Mesenchymal stem cell (in vitro differentiated cells and primary cell): ENCODE measurements around the gene TMEM33.

ENCODE experiments used
- DNase-seq: peaks from one replicate; pipeline ENCODE4 v3.0.0-alpha.2; 2013
- H2AFZ ChIP-seq: one replicate; pipeline ENCODE4 v1.6.1; 2013; ENCODE audit warnings: low read depth, mild to moderate bottlenecking, control low read depth, inconsistent platforms, low read length, moderate library complexity
- H2AK5ac ChIP-seq: 2 replicates; pipeline ENCODE4 v1.6.1; 2013; ENCODE audit warnings: low read length, moderate library complexity, mild to moderate bottlenecking, inconsistent platforms; ENCODE audit not compliant: severe bottlenecking
- H2BK120ac ChIP-seq: one replicate; pipeline ENCODE4 v1.6.1; 2013; ENCODE audit warnings: low read depth, mild to moderate bottlenecking, inconsistent platforms, low read length, moderate library complexity
- H2BK12ac ChIP-seq, 2 experiments: one replicate each; pipeline ENCODE4 v1.6.1; 2013; ENCODE audit warnings: inconsistent platforms in 2 of 2, low read length in 2 of 2, mild to moderate bottlenecking in 2 of 2, moderate library complexity in 2 of 2, control low read depth in 1 of 2
- H2BK15ac ChIP-seq: one replicate; pipeline ENCODE4 v1.6.1; 2013; ENCODE audit warnings: mild to moderate bottlenecking, low read depth, inconsistent platforms; ENCODE audit not compliant: poor library complexity, severe bottlenecking
- H2BK5ac ChIP-seq: 2 replicates; pipeline ENCODE4 v1.6.1; 2013; ENCODE audit warnings: low read depth, mild to moderate bottlenecking, low read length, control low read depth, inconsistent platforms; ENCODE audit not compliant: poor library complexity, severe bottlenecking
- H3K14ac ChIP-seq, 2 experiments: one replicate each; pipeline ENCODE4 v1.6.1; 2013; ENCODE audit warnings: inconsistent platforms in 2 of 2, low read length in 2 of 2, control low read depth in 1 of 2, mild to moderate bottlenecking in 1 of 2, moderate library complexity in 1 of 2
- H3K18ac ChIP-seq, 2 experiments: one replicate each; pipeline ENCODE4 v1.6.1; 2013; ENCODE audit warnings: inconsistent platforms in 2 of 2, low read length in 2 of 2, control low read depth in 1 of 2, low read depth in 1 of 2, mild to moderate bottlenecking in 1 of 2
- H3K23ac ChIP-seq, 2 experiments: one replicate each; pipeline ENCODE4 v1.6.1; 2013; ENCODE audit warnings: inconsistent platforms in 2 of 2, low read length in 2 of 2, mild to moderate bottlenecking in 2 of 2, moderate library complexity in 2 of 2, control low read depth in 1 of 2
- H3K27ac ChIP-seq: 2 replicates; pipeline ENCODE4 v1.5.1; 2013; ENCODE audit warnings: mild to moderate bottlenecking, moderate library complexity, low read length, control low read depth, inconsistent platforms; ENCODE audit not compliant: poor library complexity, severe bottlenecking
- H3K27me3 ChIP-seq, 2 experiments: 2 replicates each; pipeline versions ENCODE4 v1.6.1 to v1.7.0; 2013; ENCODE audit warnings: low read length in 2 of 2, mild to moderate bottlenecking in 2 of 2, moderate library complexity in 2 of 2, control low read depth in 1 of 2, inconsistent platforms in 1 of 2; ENCODE audit not compliant: control insufficient read depth in 1 of 2, insufficient read depth in 1 of 2
- H3K36me3 ChIP-seq, 2 experiments: 2 replicates each; pipeline versions ENCODE4 v1.6.1 to v1.7.0; 2013; ENCODE audit warnings: low read length in 2 of 2, control low read depth in 1 of 2, inconsistent platforms in 1 of 2, low read depth in 1 of 2, mild to moderate bottlenecking in 1 of 2; ENCODE audit not compliant: insufficient read depth in 2 of 2, control insufficient read depth in 1 of 2
- H3K4ac ChIP-seq, 2 experiments: one replicate each; pipeline ENCODE4 v1.6.1; 2013; ENCODE audit warnings: inconsistent platforms in 2 of 2, low read length in 2 of 2, mild to moderate bottlenecking in 2 of 2, moderate library complexity in 2 of 2, control low read depth in 1 of 2, low read depth in 1 of 2
- H3K4me1 ChIP-seq: 2 replicates; pipeline ENCODE4 v1.6.1; 2013; ENCODE audit warnings: low read depth, low read length, control low read depth; ENCODE audit not compliant: control insufficient read depth, insufficient read depth
- H3K4me2 ChIP-seq: 2 replicates; pipeline ENCODE4 v1.6.1; 2013; ENCODE audit warnings: low read length, mild to moderate bottlenecking, inconsistent platforms; ENCODE audit not compliant: poor library complexity, severe bottlenecking
- H3K4me3 ChIP-seq, 2 experiments: 2 replicates each; pipeline versions ENCODE4 v1.5.1 to v1.7.0; 2013; ENCODE audit warnings: low read length in 2 of 2, mild to moderate bottlenecking in 2 of 2, control low read depth in 1 of 2, low read depth in 1 of 2; ENCODE audit not compliant: insufficient read depth in 1 of 2
- H3K79me1 ChIP-seq: replicated peaks from 2 replicates; pipeline ENCODE4 v1.6.1; 2013; ENCODE audit warnings: mild to moderate bottlenecking, control low read depth, low read length, inconsistent platforms; ENCODE audit not compliant: poor library complexity, severe bottlenecking
- H3K9ac ChIP-seq: 2 replicates; pipeline ENCODE4 v1.7.0; 2013; ENCODE audit warnings: mild to moderate bottlenecking, low read length, moderate library complexity
- H3K9me3 ChIP-seq: 2 replicates; pipeline ENCODE4 v1.7.0; 2013; ENCODE audit warnings: mild to moderate bottlenecking, low read length; ENCODE audit not compliant: control insufficient read depth
- H4K8ac ChIP-seq: one replicate; pipeline ENCODE4 v1.6.1; 2013; ENCODE audit warnings: inconsistent platforms, mild to moderate bottlenecking, low read length, moderate library complexity
- H4K91ac ChIP-seq: one replicate; pipeline ENCODE4 v1.6.1; 2013; ENCODE audit warnings: mild to moderate bottlenecking, low read length, inconsistent platforms
- WGBS: methylation state at CpG from one replicate; pipeline ENCODE4 v1.1.7; 2013; ENCODE audit warnings: mixed read lengths; 5-methylcytosine and 5-hydroxymethylcytosine counted together

Gene TMEM33

DNA sequence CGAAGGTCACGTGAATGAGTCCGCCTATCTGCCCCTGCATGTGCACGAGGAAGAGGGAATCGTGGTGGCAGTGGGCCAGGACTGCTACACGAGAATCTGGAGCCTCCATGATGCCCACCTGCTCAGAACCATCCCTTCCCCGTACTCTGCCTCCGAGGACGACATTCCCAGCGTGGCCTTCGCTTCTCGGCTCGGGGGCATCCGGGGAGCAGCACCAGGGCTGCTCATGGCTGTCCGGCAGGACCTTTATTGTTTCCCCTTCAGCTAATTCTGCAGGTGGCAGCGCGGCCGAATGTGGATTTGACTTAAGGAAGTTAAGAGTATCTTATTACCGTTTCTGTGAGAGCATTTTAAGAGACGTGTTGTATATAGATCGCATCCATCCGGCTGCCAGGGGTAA is 47.5 kb downstream of the TMEM33 start:
- no peak overlapping the region for H2AK5ac ChIP-seq
- H4K8ac ChIP-seq: no peak overlapping the region
- no peak overlapping the region for H2BK12ac ChIP-seq
- DNase-seq: no peak
- H3K4me3 ChIP-seq: no peak overlapping the region
- H3K36me3 ChIP-seq: no peaks in the 10 kb centered on the region
- H3K23ac ChIP-seq: no peak overlapping the region
- H3K9ac ChIP-seq: no peak overlapping the region
- H3K18ac ChIP-seq: no peak overlapping the region
- no peak overlapping the region for H2BK15ac ChIP-seq
- H2BK120ac ChIP-seq: no peak overlapping the region
- no peaks in the 10 kb centered on the region for H3K79me1 ChIP-seq
- 96% methylated on average over 22 of the region's 22 CpGs for WGBS
- no peak overlapping the region for H3K14ac ChIP-seq
- no peaks in the 10 kb centered on the region for H3K4me1 ChIP-seq
- no peaks in the 10 kb centered on the region for H3K9me3 ChIP-seq
- H2AFZ ChIP-seq: no peak overlapping the region
- H3K4ac ChIP-seq: no peak overlapping the region
- H3K4me2 ChIP-seq: no peak overlapping the region
- no peak overlapping the region for H2BK5ac ChIP-seq
- no peak overlapping the region for H4K91ac ChIP-seq
- no peak overlapping the region for H3K27ac ChIP-seq
- no peaks in the 10 kb centered on the region for H3K27me3 ChIP-seq

DNA sequence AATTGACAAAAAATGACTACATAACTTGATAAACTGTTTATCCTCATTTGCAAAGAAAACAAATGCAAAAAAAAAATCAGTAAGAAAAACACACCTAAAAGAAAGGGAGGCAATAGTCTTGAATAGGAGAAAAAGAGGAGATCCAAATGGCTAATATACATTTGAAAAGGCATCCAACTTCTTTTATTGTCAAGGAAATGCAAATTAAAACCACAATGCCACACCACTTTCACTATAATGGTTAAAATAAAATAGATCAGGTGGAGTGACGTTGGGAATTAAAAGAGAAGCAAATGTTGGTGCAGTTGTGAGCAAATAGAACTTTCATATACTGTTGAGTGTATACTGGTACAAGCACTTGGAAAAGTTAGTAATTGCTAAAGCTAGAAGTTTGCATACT is 49.9 kb downstream of the TMEM33 start:
- H3K4me2 ChIP-seq: no peak overlapping the region
- no peaks in the 10 kb centered on the region for H3K36me3 ChIP-seq
- no peak overlapping the region for H3K14ac ChIP-seq
- H3K9ac ChIP-seq: no peak overlapping the region
- no peak for DNase-seq
- H4K91ac ChIP-seq: no peak overlapping the region
- H2AK5ac ChIP-seq: no peak overlapping the region
- no peak overlapping the region for H2BK120ac ChIP-seq
- no peak overlapping the region for H3K4ac ChIP-seq
- H3K18ac ChIP-seq: no peak overlapping the region
- H3K27me3 ChIP-seq: no peaks in the 10 kb centered on the region
- H3K23ac ChIP-seq: no peak overlapping the region
- H4K8ac ChIP-seq: no peak overlapping the region
- H3K9me3 ChIP-seq: no peaks in the 10 kb centered on the region
- H3K4me1 ChIP-seq: no peaks in the 10 kb centered on the region
- peaks cover 5% of the 10 kb centered on the region for H3K79me1 ChIP-seq
- H3K27ac ChIP-seq: no peak overlapping the region
- H3K4me3 ChIP-seq: no peak overlapping the region
- H2BK5ac ChIP-seq: no peak overlapping the region
- no peak overlapping the region for H2BK15ac ChIP-seq
- no peak overlapping the region for H2AFZ ChIP-seq
- no peak overlapping the region for H2BK12ac ChIP-seq
- 17% methylated on average over 1 of the region's 1 CpG for WGBS

DNA sequence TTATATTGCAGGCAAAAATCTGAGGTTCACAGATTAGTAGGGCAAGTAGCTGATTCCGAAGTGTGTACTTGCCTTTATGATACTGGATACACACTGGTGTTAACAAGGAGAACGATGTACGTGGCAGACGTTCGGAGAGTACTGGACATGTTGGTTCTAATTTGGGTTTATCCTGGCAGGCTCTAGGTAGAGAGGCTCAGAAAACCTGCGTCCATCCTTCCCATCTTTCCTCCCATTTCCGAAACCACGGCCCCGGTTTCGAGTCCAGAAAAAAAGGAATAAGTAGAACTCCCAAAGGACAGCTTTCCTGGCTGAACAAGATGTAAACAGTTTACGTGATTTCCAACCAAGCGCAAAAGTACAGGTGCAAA is 54.8 kb downstream of the TMEM33 start:
- Histone ChIP-seq H3K18ac (peak overlapping the region; percentile 21 to 23), H3K79me1 (peaks cover 8% of the 10 kb centered on the region), H3K4me3 (peak overlapping the region; percentile 84 to 86), H3K23ac (no peak overlapping the region), H2BK15ac (no peak overlapping the region), H3K27ac (peak overlapping the region; percentile 14), H3K4ac (no peak overlapping the region), H3K9ac (peak overlapping the region; percentile 98), H3K27me3 (no peaks in the 10 kb centered on the region), H4K91ac (no peak overlapping the region), H2BK5ac (peak overlapping the region; percentile 66), H3K36me3 (no peaks in the 10 kb centered on the region), H3K9me3 (no peaks in the 10 kb centered on the region), H2BK12ac (no peak overlapping the region), H3K4me1 (peaks cover 5% of the 10 kb centered on the region), H2AFZ (peak overlapping the region; percentile 99), H2AK5ac (no peak overlapping the region), H3K4me2 (peak overlapping the region; percentile 87), H2BK120ac (peak overlapping the region; percentile 5), H3K14ac (no peak overlapping the region), H4K8ac (peak overlapping the region; percentile 28)
- 0% methylated on average over 12 of the region's 12 CpGs for whole genome bisulfite sequencing
- no peak for DNase-seq

DNA sequence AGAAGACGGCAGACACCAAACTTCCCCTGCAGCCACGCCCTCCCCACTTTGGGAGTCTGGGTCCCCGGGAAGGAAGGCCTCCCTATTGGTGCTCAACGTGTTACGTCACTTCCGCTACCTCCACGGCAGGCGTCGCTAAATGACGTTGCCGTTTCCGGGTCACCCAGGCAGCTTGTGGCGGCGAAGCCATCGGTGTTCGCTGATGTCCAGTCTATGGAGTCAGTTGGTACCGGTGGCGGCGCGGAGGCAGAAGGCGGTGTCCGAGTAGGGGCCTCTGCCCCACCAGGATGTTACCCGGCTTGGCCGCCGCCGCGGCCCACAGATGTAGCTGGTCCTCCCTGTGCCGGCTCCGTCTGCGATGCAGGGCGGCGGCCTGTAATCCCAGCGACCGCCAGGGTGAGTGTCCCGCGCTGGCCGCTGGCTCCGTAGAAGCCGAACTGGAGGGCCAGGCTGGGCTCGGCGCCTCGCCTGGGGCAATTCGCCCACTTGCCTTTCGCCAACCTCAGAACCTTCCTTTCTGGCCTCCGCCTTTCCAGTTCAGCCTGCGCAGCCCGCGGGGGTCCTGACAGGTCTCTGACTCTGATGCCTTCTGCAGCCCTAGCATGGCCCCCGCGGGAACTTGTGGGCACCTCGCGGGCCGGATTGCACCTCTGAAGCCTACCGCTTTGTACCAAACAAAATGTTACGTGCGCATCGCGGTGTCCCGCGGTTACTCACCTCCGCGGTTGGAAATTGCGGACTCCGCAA is 55.3 kb downstream of the TMEM33 start, which contains the start of gene SLC30A9:
Gene SLC30A9, plus strand, starts transcription at position 166 of the 747 bp plus-strand sequence. Its CDS starts 122 bp downstream, at position 288.
- Histone ChIP-seq H2AFZ (peak within 1 kb of the TSS; percentile 99), H2BK120ac (peak within 1 kb of the TSS; percentile 62), H3K4me1 (peaks cover 5% of the 10 kb centered on the region), H4K8ac (peak within 1 kb of the TSS; percentile 92), H2BK5ac (peak within 1 kb of the TSS; percentile 66), H3K9ac (peak within 1 kb of the TSS; percentile 98), H3K4me2 (peak within 1 kb of the TSS; percentile 95), H4K91ac (peak within 1 kb of the TSS; percentile 67), H3K36me3 (no peaks in the 10 kb centered on the region), H2BK15ac (peak within 1 kb of the TSS; percentile 19), H3K14ac (peak within 1 kb of the TSS in 1 of 2 experiments; percentile 6), H3K79me1 (peaks cover 10% of the 10 kb centered on the region), H3K27ac (peak within 1 kb of the TSS; percentile 28), H3K27me3 (no peaks in the 10 kb centered on the region), H3K23ac (peak within 1 kb of the TSS in 1 of 2 experiments; percentile 96), H2BK12ac (no peak within 1 kb of the TSS), H3K18ac (peak within 1 kb of the TSS; percentile 93 to 95), H2AK5ac (no peak within 1 kb of the TSS), H3K4ac (peak within 1 kb of the TSS in 1 of 2 experiments; percentile 28), H3K9me3 (no peaks in the 10 kb centered on the region), H3K4me3 (peak within 1 kb of the TSS; percentile 84 to 86)
- peak; percentile 96 for DNase-seq
- under 1% methylated on average over 64 of the region's 64 CpGs for WGBS
